ENCODE data around the gene MSX1.

Gene MSX1

DNA sequence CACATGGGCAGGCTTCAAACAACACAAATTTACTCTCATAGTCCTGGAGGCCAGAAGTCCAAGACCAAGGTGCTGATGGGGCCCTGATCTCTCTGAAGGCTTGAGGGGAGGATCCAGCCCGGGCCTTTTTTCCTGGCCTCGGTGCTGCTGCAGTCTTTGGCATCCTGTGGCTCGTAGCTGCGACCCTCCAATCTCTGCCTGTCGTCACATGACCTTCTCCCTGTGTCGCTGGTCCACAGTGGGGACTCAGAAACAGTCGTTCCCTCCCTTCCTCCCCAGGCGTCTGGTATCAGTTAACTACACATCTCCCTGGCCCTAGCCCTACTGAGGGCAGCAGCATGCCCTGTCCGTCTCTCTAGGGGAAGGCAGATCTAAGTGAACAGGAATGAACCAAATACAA, 19.1 kb upstream of the MSX1 start:
- in situ Hi-C loops (cut with HindIII; ENCODE audit: low sequenced_read_pairs), result no loop called here

GRCh38 chr4:4841156-4841555, 18.3 kb upstream of the MSX1 start:
- in situ Hi-C loops (cut with HindIII; ENCODE audit: low sequenced_read_pairs), result no loop called here

GRCh38 chr4:4842476-4843441, 16.7 kb upstream of the MSX1 start:
- in situ Hi-C loops (cut with HindIII; ENCODE audit: low sequenced_read_pairs), result no loop called here

- in situ Hi-C loops (cut with HindIII; ENCODE audit: low sequenced_read_pairs), result no loop called here
Observed at GRCh38 chr4:4843635-4844291, 15.7 kb upstream of the MSX1 start.

DNA sequence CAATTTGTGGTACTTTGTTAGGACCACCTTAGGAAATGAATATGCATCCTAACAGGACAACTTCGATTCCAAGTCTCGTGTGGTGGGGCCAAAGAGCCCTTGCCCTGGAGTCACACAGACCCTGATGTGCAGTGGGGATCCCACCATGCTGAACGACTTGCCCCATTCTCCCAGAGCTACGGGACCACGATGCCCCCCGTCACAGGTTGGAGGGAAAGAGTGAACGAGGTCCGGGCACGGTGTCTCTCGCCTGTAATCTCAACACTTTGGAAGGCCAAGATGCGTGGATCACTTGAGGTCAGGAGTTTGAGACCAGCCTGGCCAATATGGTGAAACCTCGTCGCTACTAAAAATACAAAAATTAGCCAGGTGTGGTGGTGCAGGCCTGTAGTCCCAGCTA, 14.4 kb upstream of the MSX1 start:
- in situ Hi-C loops (cut with HindIII; ENCODE audit: low sequenced_read_pairs), result no loop called here

DNA sequence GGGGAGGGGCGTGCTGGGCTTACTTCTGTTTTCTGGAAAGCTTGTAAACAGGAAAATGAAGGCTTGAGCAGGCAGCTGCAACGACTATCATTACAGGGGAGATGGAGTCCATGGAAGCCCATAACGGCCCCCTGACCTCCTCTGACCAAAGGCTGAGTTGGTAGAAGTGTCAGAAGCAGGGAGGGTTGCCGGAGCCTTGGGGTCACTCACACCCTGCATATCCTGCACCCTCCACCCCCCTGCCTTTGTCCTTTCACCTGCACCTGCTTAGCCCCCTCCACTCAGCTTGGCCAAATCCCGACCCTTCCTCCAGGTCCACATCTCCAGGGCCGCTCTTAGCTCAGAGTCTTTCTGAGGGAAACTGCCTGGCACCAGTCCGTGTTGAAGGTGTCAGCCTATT, 12.5 kb upstream of the MSX1 start:
- in situ Hi-C loops (cut with HindIII; ENCODE audit: low sequenced_read_pairs), result no loop called here

DNA sequence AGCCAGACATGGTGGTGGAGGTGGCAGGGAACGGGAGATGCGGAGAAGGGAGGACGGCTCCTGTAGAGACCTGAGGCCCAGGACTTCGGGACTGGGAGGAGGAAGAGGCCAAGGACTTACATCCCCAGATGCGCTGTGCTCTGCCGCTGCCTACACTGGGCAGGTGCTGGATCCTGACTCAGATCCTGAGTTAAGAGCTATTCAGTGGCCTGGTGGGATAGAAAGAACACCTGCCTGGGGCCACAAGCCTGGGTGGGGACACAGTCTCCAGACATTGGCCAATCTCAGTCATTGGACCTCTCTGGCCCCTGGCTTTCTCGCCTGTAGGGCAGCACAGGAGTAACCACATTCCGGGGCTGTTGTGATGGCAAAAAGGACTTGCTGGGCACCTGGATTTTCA, 10.9 kb upstream of the MSX1 start:
- in situ Hi-C loops (cut with HindIII; ENCODE audit: low sequenced_read_pairs), result no loop called here

- in situ Hi-C loops (cut with HindIII; ENCODE audit: low sequenced_read_pairs), result no loop called here
Observed at GRCh38 chr4:4849106-4849505, 10.4 kb upstream of the MSX1 start.

DNA sequence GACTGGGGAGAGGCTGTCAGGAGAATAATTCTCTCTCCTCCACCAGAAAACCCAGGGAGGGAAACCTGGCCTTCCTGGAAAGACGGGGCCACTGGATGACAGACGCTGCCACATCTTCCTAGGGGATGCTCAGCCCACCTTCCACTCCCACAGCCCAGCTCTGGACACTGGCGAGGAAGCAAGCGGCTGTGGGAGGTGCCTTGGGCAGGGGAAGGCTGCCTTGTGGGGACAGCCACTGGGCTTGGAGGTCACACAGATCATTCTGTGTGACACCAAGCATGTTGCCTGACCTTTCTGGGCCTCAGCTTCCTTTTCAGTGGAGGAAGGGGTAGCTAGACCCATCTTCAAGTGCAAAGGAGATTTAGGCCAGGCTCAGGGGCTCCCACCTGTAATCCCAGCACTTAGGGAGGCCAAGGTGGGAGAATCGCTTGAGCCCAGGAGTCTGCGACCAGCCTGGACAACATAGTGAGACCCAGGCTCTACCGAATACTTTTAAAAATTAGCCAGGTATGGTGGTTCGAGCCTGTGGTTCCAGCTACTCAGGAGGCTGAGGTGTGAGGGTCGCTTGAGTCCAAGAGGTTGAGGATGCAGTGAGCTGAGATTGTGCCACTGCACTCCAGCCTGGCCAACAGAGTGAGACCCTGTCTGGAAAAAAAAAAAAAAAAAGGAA, 9.8 kb upstream of the MSX1 start:
- in situ Hi-C loops (cut with HindIII; ENCODE audit: low sequenced_read_pairs), result no loop called here

GRCh38 chr4:4851081-4851480, 8.4 kb upstream of the MSX1 start:
- in situ Hi-C loops (cut with HindIII; ENCODE audit: low sequenced_read_pairs), result no loop called here

GRCh38 chr4:4851906-4852305, 7.6 kb upstream of the MSX1 start:
- in situ Hi-C loops (cut with HindIII; ENCODE audit: low sequenced_read_pairs), result no loop called here

- in situ Hi-C loops (cut with HindIII; ENCODE audit: low sequenced_read_pairs), result no loop called here
Observed at GRCh38 chr4:4852591-4853362, 6.7 kb upstream of the MSX1 start.

- in situ Hi-C loops (cut with HindIII; ENCODE audit: low sequenced_read_pairs), result no loop called here
Observed at GRCh38 chr4:4853371-4853823, 6.1 kb upstream of the MSX1 start.

DNA sequence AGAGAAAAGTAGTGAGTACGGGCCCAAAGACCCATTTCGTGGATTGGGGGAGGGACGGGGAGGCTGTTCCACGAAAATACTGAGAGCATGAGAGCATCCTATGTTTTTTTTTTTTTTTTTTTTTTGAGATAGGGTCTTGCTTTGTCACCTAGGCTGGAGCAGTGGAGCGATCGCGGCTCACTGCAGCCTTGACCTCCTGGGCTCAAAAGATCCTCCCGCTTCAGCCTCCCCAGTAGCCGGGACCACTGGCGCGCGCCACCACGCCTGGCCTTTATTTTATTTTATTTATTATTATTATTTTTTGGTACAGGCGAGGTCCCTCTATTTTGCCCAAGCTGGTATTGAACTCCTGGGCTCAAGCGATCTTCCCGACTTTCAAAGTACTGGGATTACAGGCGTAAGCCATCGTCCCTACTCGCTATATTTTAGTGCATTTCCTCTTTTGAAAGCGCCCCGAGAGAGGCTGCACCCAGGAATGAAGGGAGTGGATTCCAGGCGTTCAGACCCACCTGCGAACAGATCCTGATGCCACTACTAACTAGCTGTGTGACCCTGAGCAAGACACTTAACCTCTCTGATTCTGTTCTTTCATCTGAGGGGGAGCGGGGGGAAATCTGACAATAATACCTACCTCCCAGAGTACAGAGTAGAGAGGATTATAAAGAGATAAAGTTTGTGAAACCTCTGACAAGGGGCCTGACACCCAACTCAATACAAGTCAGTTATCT, 5.4 kb upstream of the MSX1 start:
- in situ Hi-C loops (cut with HindIII; ENCODE audit: low sequenced_read_pairs), result no loop called here

DNA sequence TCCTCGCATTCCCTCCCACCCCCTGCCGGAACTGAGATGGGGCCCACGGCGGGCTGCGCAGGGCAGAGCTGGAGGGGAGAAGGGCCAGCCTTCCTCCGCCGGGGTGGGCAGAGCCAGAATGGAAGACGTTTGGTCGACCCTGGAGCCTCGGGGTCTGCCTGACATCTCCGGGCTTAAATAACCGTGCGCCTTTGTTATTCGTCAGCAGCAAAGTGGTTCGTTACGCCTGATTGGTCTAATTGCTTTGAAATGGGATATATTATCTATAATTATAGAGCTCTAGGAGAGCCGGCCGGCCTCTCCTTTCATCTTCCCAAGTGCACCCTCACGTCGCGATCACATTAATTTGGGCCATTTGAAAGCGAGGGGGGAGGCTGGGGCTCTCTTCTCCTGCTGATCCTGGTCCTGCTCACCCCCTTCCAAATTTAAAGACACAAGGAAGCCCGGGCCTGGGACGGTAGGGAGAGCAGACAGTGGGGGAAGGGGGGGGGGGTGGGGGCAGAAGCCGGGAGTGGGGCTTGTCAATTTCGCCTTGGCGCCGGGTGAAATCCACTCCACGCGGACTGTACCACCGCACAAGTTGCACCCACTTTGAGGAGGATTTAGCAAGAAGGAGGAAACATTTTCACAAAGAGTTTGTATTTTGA, 4.7 kb upstream of the MSX1 start:
- in situ Hi-C loops (cut with HindIII; ENCODE audit: low sequenced_read_pairs), result no loop called here

DNA sequence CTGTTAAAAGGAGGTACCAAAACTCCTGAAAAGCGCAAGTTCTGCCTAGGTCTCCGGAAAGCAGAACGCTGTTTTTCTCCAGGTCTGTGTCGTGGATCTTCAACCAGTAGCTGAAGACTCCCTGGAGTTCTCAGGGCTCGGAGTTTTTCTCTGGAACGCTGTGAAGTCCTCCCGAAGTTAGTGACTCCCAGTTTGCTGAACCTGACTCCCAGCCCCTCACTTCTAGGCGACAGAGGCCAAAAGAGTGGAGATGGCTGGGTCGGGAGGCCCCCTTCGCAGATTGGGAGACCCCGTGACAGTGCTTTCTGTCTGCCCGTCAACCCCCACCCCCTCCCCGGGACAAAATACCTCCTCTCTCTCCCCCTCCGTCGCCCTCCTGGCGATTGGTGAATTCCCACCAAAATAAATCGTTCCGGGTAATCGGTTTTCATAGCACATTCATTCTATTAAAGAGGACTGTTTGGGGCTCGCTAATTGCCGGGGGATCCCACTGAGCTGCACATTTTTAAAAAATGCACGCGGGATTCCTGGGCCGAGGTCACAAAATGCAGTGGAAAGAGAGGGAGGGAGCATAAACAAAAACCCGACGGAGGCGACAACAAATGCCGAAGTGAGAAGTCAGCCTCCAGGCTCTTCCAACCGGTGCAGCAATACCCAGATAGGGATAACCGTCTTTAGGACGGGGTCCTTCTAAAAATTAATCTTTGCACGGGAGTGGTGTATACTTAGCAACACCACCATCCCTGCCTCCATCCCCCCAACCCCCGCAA, 4.0 kb upstream of the MSX1 start:
- in situ Hi-C loops (cut with HindIII; ENCODE audit: low sequenced_read_pairs), result no loop called here

- in situ Hi-C loops (cut with HindIII; ENCODE audit: low sequenced_read_pairs), result no loop called here
Observed at GRCh38 chr4:4856071-4857000, 3.1 kb upstream of the MSX1 start.

Data from DLD1 (cell line).